Gastroesophageal sphincter (tissue), 4 donors: ENCODE measurements around the gene SOX21. TPM values are rescaled to one million over a fixed set of nuclear protein-coding genes. Genes with fewer than 3 reads are reported as not detected.
A peak's percentile ranks its signal among the peaks of the same experiment; 100 is the strongest.

ENCODE experiments used
- ATAC-seq: fragments of 150-250 bp; one replicate; pipeline ENCODE4 v1.9.1; 2016; ENCODE audit warnings: mild to moderate bottlenecking, moderate library complexity
- H3K27ac ChIP-seq, 4 donors: fragments of 200-600 bp; sonication (generic) in 3 of 4; 1 replicate in 3 of 4; 2 replicates in 1 of 4; pipeline ENCODE4 v1.5.1; 2016 to 2019
- H3K27me3 ChIP-seq: fragments of 200-600 bp; sonication (generic); one replicate; pipeline ENCODE4 v1.5.1; 2019
- H3K36me3 ChIP-seq, 2 donors: fragments of 200-600 bp; sonication (generic); one replicate each; pipeline ENCODE4 v1.5.1; 2019; ENCODE audit warnings: control low read depth in 1 of 2
- H3K4me1 ChIP-seq, 3 donors: fragments of 200-600 bp; sonication (generic); 1 replicate in 2 of 3; 2 replicates in 1 of 3; pipeline ENCODE4 v1.5.1; 2016 to 2019; ENCODE audit warnings: control low read depth in 2 of 3
- H3K4me3 ChIP-seq, 2 donors: fragments of 200-600 bp; sonication (generic); one replicate each; pipeline ENCODE4 v1.5.1; 2019; ENCODE audit warnings: mild to moderate bottlenecking in 1 of 2, moderate library complexity in 1 of 2
- H3K9me3 ChIP-seq, 3 donors: fragments of 200-600 bp; sonication (generic); one replicate each; pipeline ENCODE4 v1.5.1; 2017 to 2019; ENCODE audit warnings: control low read depth in 2 of 3
- EP300 ChIP-seq: sonication (generic); formaldehyde crosslinking; IDR thresholded peaks from one replicate; pipeline ENCODE4 v1.6.1; 2017; ENCODE audit warnings: antibody characterized with exemption, mild to moderate bottlenecking
- POLR2A ChIP-seq, 2 donors: fragments of 450-650 bp; IDR thresholded peaks; one replicate each; pipeline ENCODE4 v1.6.1; 2017; ENCODE audit warnings: antibody characterized with exemption in 2 of 2, mild to moderate bottlenecking in 2 of 2, moderate library complexity in 1 of 2
- POLR2AphosphoS5 ChIP-seq: sonication (generic); formaldehyde crosslinking; IDR thresholded peaks from one replicate; pipeline ENCODE4 v1.6.1; 2017; ENCODE audit warnings: antibody characterized with exemption
- WGBS, 2 donors: methylation state at CpG; one replicate each; pipeline ENCODE4 v1.1.5; 2018; ENCODE audit warnings: low coverage in 1 of 2; 5-methylcytosine and 5-hydroxymethylcytosine counted together
- total RNA-seq, 4 donors: library from RNA; depleted of rRNA; stranded (reverse); fragments of >200 nt; gene quantifications; one replicate each; pipeline ENCODE4 v1.1.0, GENCODE V29; 2016
- TF ChIP-seq, protein P1 (sequence below), 4 experiments: fragments of 200-600 bp in 2 of 4; fragments of 450-650 bp in 2 of 4; sonication (generic) in 1 of 4; IDR thresholded peaks; one replicate each; pipeline ENCODE4 v1.5.1; 2017 to 2019; ENCODE audit warnings: antibody characterized with exemption in 4 of 4, mild to moderate bottlenecking in 2 of 4, moderate library complexity in 2 of 4

SOX21 gene
- total RNA-seq, 4 donors from 2014 or later, result 0.47 to 0.59 TPM; not detected in 2

DNA sequence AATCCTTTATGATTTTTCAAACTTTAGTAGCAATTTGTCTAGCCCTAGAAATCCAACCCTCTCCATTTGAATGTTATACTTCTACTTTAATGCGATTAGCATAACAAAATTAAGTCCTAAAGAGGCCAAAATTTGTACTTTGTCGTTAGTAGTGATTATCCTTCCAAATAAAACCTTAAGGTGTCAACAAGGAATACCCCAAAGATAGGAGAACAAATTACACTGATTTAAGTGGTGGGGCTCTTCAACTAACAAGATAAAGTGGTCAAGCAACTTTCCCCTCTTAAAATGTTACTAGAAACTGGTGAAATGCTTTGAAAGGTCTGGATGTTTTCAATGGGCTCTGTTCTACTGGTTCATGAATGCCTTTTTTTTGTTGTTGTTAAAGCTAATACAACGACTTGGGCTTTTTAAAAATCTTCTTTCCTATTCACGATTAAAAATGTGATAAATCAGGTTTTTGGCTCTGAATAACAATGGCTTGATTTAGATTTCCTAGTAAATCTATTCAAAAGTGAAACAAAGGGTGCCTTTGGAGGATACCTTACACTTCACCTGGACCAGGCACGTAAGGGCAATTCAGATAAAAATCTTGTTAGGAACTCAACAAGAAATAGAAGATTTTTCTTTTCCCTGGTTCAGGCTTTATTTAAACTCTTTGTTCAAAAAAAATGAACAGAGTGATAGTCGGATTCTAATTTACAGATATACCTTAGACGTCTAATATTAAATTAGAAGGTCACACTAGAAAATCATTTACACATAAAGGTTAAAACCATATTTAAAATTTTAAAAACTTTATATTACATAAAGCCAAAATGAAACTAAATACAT is 3.1 kb downstream of the SOX21 start:
- H3K4me1 ChIP-seq, result peaks cover 0 to 53% (median 28%) of the 10 kb centered on the region in 3 donors
- ATAC-seq, result no peak
- 10% methylated on average over 7 of the region's 7 CpGs for WGBS, 2 donors
- no peaks in the 10 kb centered on the region for H3K36me3 ChIP-seq
- H3K27me3 ChIP-seq, result peaks cover 100% of the 10 kb centered on the region
- no peak overlapping the region for H3K4me3 ChIP-seq
- TF ChIP-seq POLR2AphosphoS5, result no peak
- TF ChIP-seq, protein P1, sequence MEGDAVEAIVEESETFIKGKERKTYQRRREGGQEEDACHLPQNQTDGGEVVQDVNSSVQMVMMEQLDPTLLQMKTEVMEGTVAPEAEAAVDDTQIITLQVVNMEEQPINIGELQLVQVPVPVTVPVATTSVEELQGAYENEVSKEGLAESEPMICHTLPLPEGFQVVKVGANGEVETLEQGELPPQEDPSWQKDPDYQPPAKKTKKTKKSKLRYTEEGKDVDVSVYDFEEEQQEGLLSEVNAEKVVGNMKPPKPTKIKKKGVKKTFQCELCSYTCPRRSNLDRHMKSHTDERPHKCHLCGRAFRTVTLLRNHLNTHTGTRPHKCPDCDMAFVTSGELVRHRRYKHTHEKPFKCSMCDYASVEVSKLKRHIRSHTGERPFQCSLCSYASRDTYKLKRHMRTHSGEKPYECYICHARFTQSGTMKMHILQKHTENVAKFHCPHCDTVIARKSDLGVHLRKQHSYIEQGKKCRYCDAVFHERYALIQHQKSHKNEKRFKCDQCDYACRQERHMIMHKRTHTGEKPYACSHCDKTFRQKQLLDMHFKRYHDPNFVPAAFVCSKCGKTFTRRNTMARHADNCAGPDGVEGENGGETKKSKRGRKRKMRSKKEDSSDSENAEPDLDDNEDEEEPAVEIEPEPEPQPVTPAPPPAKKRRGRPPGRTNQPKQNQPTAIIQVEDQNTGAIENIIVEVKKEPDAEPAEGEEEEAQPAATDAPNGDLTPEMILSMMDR (IDR thresholded peaks at IDR 0.05), result no peak
- TF ChIP-seq POLR2A (IDR thresholded peaks at IDR 0.05), result no peak
- TF ChIP-seq EP300, result no peak
- no peaks in the 10 kb centered on the region for H3K9me3 ChIP-seq
- no peak overlapping the region for H3K27ac ChIP-seq

DNA sequence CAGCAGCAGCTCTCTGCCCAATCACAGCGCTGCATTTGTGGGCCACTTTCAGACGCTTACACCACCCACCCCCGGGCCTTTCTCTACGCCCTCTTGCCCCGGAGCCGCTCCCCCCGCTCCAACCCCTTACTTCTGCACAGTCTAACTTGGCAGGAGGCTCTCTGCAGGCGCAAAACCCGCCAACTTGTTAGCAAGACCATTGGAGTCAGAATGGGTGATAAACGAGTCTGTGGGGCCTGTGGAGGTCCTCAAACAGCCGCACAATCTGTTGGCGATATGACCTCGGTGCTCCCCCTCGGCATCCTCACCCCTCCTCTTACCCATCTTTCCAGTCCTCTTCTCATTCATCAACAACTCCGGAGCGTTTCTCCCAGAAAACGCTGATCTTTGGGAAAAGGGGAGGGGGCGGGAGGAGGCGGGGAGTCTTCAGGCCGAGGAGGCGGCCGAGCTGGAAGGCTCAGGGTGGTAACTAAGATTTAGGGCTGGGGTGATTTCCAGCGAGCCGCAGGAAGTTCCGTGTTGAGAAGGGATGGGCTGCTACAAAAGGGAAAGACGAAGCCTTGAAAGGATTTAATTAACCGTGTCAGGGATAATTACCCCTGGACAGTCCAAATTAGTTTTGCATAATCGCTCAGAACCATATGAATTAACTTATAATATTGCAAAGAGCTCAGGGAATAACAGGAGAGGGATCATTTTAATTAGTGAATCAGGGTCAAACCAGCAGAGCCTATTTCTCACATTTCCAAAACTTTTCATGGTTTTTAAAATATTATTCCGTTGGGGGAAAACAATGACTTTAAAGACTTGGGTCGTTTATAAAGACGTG is 4.1 kb downstream of the SOX21 start:
- Histone ChIP-seq H3K27me3 (peaks cover 100% of the 10 kb centered on the region), H3K36me3 (no peaks in the 10 kb centered on the region), H3K27ac (no peak overlapping the region), H3K4me1 (peaks cover 0 to 48% (median 28%) of the 10 kb centered on the region in 3 donors), H3K4me3 (no peak overlapping the region), H3K9me3 (no peaks in the 10 kb centered on the region)
- 3 to 8% methylated on average over 21 to 28 of the region's 31 CpGs for WGBS, 2 donors
- no peak for ATAC-seq
- TF ChIP-seq, protein P1 (IDR thresholded peaks at IDR 0.05), result no peak
- TF ChIP-seq POLR2AphosphoS5, result no peak
- no peak for TF ChIP-seq EP300
- TF ChIP-seq POLR2A (IDR thresholded peaks at IDR 0.05), result no peak

DNA sequence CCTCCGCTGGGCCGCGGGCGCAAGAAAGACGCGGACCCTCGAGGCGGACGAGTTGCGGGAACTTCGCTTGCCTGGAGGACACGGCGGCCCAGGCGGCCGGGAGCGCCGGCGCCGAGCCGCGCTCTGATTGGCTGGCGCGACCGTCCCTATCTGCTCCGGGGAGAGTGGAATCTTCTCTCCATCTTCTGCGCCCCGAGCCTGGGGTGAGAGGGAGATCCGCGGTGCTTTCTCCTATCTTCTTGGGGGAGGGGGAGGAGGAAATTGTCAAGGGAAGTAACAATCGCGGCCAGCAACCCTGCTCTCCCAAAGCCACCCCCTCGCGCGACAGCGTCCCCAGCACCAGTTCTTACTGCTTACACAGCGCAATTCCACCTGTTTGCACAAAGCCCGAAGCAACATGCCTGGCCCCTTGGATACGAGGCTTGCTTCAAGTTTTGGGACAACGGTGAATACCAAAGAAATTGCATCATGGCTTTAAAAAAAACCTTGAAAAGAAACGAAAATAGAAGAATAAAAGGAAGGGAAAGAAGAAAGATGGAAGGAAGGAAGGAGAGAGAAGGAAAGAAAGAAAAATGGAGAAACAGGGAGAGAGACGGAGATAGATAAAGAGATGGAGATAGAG is 4.8 kb downstream of the SOX21 start:
- no peaks in the 10 kb centered on the region for H3K9me3 ChIP-seq
- TF ChIP-seq, protein P1 (IDR thresholded peaks at IDR 0.05), result no peak
- no peak for TF ChIP-seq EP300
- no peak for TF ChIP-seq POLR2AphosphoS5
- no peak for TF ChIP-seq POLR2A (IDR thresholded peaks at IDR 0.05)
- H3K4me3 ChIP-seq, result peak overlapping the region in 1 of 2 donors; percentile 23
- H3K27me3 ChIP-seq, result peaks cover 100% of the 10 kb centered on the region
- ATAC-seq, result no peak
- no peak overlapping the region for H3K27ac ChIP-seq
- 6 to 29% methylated on average over 1 to 22 of the region's 41 CpGs for WGBS, 2 donors
- H3K4me1 ChIP-seq, result peaks cover 0 to 41% (median 21%) of the 10 kb centered on the region in 3 donors
- no peaks in the 10 kb centered on the region for H3K36me3 ChIP-seq

DNA sequence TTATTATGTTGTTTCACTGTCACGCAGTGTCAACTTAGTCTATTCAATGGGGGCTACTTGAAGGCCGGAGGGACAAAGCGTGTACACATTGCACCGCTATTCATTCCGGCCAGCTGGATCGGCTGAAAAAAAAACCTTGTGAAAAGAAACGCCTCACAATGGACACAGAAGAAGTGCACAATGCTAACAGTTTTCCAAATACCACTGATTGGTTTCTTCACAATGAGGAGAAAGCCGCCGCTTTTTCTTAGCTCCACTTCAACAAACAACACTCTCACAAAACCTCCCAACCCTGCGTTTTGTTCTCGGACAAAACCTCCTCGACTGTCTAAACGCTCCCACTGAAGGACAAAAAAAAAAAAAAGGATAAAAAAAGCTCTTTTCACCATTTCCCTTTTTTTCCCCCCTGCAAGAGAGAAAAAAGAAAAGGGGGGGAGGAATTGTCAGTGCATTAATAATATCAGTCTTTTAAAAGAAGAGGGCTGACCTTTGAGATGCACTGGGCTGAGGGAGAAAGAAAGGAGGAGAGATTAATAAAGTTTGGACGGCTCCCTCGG is 5.4 kb downstream of the SOX21 start:
- H3K4me3 ChIP-seq, result peak overlapping the region in 1 of 2 donors; percentile 23
- WGBS, 2 donors, result 16% methylated on average over 14 of the region's 15 CpGs; no CpG with 5 or more reads in 1 of the 2 donors
- no peak overlapping the region for H3K27ac ChIP-seq
- H3K27me3 ChIP-seq, result peaks cover 100% of the 10 kb centered on the region
- ATAC-seq, result no peak
- H3K4me1 ChIP-seq, result peaks cover 0 to 35% (median 15%) of the 10 kb centered on the region in 3 donors
- H3K9me3 ChIP-seq, result no peaks in the 10 kb centered on the region
- TF ChIP-seq POLR2A (IDR thresholded peaks at IDR 0.05) (no peak), POLR2AphosphoS5 (no peak), EP300 (no peak)
- TF ChIP-seq, protein P1 (IDR thresholded peaks at IDR 0.05), result no peak
- no peaks in the 10 kb centered on the region for H3K36me3 ChIP-seq
